GM19438 (cell line): ENCODE measurements around the gene RASGRP3.
"Not testable (repeated sequence)": the region's sequence is repeated elsewhere in the genome, so short reads cannot be mapped to it uniquely, and the experiment has no call there.

Experiments
- ATAC-seq: cut with Tn5 transposase; IDR thresholded peaks from one replicate; pipeline ENCODE4 v1.9.1; 2021; ENCODE audit warnings: low read depth; ENCODE audit not compliant: unreplicated experiment

RASGRP3 gene

DNA sequence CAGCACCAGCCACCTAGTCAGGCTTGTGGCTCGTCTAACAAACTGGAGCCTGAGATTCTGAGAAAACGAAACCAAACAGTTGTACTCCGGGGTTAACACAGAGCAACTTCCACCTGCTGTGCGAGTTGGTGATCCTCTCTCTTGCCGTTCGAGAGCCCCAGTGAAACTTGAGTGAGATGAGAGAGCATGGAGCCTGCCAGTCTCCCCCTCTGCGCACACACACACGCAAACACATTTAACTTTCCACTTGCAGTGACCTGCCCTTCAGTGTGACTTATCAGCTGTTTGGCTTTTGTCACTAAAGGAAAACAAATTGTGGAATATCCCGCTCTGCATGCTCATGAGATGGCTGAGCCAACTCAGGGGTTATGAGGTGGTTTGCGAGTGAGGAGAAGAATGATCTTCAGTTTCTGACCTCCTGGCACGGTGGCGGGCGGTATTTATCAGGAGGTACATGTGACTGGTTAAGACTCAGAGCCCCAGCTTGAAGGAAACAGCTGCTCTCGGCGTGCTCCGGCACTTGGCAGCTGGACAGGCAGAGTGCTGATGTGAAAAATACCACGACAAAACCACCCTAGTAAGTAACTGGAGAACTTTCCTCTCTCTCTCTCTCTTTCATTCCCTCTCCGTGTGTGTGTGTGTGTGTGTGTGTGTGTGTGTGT lies at the start of gene RASGRP3:
RASGRP3 (plus strand) TSS at position 519 of the 662 bp plus-strand sequence. CDS start 38,488 bp downstream, outside the sequence.
- peak; percentile 49 for ATAC-seq

DNA sequence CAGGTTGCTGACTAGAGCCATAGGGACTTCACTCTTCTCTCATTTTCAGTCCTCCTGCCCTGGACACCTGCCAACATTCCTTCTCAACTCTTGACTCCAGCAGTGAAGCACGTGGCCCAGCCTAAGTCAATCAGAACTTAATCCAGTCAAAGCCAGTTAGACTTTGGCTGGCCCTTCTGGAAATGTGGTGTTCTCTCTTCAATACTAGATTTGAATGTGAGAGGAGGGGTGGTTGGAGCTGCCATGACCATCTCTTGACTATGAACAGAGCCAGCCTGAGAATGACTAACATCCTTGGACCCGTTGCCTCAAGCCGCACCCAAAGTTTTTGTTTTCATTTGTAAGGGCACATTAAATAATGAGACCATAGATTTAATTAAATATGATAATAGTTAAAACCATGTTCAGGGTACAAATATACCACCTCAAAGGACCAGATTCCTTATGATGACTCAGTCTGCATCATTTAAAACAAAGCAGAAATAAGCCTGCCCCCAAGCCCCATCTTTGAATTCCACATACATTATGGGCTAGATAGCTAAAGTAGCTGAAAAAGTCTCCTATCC lies 49.7 kb upstream of the RASGRP3 start:
- no peak for ATAC-seq

- ATAC-seq = no peak
Observed at GRCh38 chr2:33430077-33430476, 46.4 kb upstream of the RASGRP3 start.

DNA sequence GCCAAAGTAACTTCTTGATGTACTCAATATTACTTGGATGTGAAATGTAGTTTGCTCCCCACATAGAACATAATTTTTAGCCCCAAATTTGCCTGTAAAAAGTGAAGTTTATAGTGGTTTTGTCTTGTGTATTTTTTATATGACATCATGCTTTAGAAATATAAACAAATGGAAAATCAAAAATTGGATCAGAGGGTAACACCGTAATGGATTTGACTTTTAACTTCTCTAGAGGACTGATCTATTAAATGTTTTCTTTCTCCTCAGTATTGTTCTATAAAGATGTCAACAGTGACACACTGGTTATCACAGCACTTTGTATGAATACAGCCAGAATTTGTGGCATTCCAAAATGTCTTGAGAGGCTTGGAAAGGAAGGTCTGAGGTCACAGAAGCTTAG lies 45.6 kb upstream of the RASGRP3 start:
- no peak for ATAC-seq

DNA sequence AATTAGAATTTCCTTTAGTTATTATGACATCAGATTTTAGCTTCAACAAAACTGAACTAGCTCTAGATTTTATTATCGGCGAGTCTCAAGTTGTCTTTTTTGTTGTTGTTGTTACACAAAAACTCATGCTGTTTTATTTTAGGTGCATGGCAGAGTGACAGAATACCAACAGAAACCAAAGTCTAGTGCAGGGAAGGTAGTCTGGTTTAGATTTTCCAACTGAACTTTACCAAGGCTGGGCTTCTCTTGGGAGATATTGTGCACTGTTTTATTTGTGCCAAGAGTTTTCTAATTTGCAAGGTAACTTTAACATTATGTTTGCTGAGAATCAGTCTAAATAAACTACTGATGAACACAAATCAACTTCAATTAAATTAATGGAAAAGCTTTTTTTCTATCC lies 43.6 kb upstream of the RASGRP3 start:
- ATAC-seq = no peak

DNA sequence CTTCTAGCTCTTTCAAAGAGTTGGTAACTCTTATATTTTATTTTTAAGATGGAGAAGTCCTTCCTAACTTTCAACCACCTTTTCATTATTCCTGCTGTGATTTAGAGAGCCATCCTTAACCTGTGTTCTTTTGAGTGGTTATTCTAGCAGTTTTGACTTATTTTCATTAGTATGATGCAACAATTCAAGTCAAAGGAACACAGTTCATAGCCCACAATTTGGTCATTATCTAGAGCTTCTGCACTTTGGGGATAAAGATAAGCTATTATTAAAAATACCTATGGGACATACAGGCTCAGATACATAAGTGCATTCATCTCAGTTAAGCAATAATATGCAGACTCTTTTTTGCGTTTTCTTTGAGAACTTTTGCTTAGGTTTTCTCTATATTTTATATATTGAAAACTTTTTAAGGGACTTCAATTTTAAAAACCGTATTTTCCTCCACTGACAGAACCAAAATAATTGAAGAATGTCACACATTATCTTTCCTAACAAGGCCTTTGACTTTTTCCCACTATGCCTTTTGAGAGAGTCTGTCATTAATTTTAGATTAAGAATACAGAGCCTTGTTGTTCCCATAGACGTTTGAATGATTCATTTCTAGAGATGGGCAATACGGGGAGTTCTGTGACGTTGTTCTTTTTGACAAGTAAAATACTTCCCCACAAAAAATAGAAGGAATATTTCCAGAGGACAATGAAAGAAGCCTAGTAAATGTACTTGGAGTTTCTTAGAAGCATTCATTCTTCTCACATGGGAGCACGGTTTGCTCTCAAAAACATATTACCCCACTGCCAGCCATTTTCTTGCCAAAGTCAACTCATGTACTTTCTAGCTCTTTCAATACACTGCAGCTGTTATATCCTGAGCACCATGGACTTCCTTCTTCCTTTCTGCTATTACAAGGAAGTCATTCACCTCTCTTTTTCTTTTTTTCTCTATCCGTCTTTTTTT lies 42.9 kb upstream of the RASGRP3 start:
- no peak for ATAC-seq

- ATAC-seq = no peak
Observed at GRCh38 chr2:33435518-33435917, 40.9 kb upstream of the RASGRP3 start.

DNA sequence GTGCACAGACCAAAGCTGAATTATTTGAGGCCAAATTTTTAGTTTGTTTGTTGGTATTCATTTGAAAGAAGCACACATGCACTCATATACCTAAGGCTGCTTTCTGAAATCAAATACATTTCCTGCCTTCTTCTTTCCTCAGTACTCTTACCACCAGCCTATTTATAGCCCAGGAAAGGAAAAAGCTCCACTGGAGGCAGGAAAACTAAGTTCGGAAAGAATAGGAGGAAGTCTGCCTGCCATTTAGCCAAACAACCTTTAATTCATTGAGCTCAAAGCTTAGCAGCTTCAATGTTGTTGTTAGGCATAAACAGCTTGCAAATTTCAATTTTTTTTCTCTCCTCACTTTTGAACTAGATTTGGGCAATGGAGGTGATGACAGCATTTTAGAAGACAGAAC lies 40.4 kb upstream of the RASGRP3 start:
- no peak for ATAC-seq

GRCh38 chr2:33437297-33437696 lies 39.2 kb upstream of the RASGRP3 start:
- no peak for ATAC-seq

DNA sequence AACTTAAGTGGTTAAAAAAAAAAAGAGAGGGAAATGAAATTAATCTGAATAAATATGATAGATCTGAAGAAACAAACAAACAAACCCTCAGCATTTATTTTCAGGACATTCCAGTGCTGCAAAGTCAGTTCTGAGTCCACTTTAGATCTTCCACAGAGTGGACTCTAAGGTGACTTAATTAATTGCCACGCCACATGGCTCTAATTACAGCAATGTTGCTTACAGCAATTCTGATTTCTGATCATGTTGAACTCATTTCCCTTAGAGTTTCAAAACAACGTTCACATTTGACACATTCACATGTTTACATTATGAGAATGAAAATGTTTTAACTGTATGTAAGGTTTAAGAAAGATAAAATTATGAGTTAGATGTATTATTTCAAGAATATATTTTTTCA lies 38.6 kb upstream of the RASGRP3 start:
- no peak for ATAC-seq

GRCh38 chr2:33441235-33441810 lies 35.1 kb upstream of the RASGRP3 start:
- no peak for ATAC-seq

GRCh38 chr2:33442052-33442451 lies 34.4 kb upstream of the RASGRP3 start:
- ATAC-seq = not testable (repeated sequence)

GRCh38 chr2:33442528-33443079 lies 33.8 kb upstream of the RASGRP3 start:
- ATAC-seq = no peak

GRCh38 chr2:33443274-33443829 lies 33.1 kb upstream of the RASGRP3 start:
- no peak for ATAC-seq

- ATAC-seq = no peak
Observed at GRCh38 chr2:33444967-33445366, 31.5 kb upstream of the RASGRP3 start.

DNA sequence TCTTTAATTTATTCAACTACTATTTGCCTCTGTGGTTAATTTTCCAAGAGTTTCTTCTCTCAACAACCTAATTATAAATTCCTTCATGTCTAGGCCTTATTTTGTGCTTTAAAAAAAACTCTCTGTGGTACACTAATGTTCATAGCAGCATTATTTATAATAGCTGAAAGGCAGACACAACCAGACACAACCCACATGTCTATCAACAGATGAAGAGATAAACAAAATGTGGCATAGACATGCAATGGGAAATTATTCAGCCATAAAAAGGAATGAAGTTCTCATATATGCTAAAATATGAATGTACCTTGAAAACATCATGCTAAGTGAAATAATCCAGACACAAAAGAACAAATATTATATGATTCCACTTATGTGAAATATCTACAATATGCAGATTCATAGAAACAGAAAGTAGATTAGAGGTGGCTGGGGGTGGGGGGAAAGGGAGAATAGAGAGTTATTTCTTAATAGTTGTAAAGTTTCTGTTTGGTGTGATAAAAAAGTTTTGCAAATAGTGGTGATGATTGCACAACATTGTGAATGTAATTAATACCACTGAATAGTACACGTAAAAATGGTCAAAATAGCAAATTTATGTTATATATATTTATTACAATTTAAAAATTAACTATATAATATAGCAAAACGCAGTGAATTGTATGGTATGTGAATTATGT lies 28.1 kb upstream of the RASGRP3 start:
- ATAC-seq = no peak

DNA sequence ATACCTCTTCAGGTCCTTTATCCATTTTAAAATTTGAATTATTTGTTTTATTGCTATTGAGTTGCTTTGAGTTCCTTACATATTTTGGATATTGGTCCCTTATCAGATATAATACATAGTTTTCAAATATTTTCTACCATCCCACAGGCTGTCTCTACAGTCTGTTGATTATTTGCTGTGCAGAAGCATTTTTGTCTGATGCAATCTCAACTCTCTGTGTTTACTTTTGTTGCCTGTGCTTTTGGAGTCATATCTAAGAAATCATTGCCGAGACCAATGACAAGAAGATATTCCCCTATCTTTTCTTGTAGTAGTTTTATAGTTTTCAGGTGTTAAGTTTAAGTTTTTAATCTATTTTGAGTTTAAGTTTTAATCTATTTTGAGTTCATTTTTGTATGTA lies 25.2 kb upstream of the RASGRP3 start:
- no peak for ATAC-seq

DNA sequence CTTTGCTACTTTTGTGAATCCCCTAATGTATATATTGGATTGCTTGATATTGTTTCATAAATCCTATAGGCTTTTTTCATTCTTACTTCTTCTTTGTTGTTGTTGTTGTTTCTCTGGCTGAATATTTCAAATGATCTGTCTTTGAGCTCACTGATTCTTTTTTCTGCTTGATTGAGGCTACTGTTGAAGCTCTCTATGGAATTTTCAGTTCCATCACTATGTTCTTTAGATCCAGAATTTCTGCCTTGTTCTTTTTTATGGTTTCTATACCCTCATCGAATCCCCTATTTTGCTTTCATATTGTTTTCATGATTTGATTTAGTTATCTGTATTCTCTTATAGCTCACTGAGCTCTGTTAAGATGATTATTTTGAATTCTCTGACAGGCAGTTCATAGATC lies 24.6 kb upstream of the RASGRP3 start:
- no peak for ATAC-seq

- no peak for ATAC-seq
Observed at GRCh38 chr2:33452545-33452944, 23.9 kb upstream of the RASGRP3 start.

DNA sequence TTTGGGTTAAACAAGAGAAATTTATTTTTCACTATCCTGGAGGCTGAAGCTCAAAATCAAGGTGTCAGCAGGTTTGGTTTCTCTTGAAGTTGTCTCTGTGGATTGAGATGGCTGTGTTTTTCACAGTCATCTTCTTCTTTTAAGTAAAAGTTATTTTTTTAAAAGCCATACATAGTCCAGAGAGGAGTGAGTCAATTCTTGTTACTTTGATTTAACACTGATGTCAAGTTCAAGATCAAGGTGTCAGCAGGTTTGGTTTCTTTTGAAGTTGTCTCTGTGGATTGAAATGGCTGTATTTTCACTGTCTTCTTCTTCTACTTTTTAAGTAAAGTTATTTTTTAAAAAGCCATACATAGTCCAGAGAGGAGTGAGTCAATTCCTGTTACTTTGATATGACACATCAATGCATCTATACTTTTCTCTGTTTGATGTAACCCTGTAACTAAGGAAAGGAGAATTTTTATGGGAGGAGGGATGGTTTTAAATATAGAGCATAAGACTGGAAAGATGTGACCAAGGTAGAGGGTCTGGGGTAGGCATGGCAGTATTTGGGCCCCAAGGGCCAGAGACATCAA lies 22.5 kb upstream of the RASGRP3 start:
- no peak for ATAC-seq
